ENCODE results near the gene MATCAP1. TPM values are rescaled to one million over a fixed set of nuclear protein-coding genes. Genes with fewer than 3 reads are reported as not detected.

MATCAP1 gene
- polyA plus RNA-seq, 1 of the 3 experiments (the other 2 are of a cell fraction), result 68.5 TPM

GRCh38 chr16:67194260-67194659, 10.5 kb upstream of the MATCAP1 start (continued):
- TF ChIP-seq CHD2 (IDR thresholded peaks at IDR 0.05; ENCODE audit: low read length, partially characterized antibody), result no peak

GRCh38 chr16:67193536-67193935, 9.8 kb upstream of the MATCAP1 start:
- H3K9ac ChIP-seq, result peak overlapping the region; percentile 98
- POLR2A ChIA-PET, result interaction anchor here (0.6 to 2.9 kb wide), 6 partner anchors 8 to 219 kb away, joined by 3 to 8 read pairs (median 4); partner anchors contain the start of gene TMEM208
- TF ChIP-seq SIN3A (IDR thresholded peaks at IDR 0.05; ENCODE audit: borderline replicate concordance, low read depth, low read length), result no peak
- no peak for TF ChIP-seq POLR2AphosphoS5 (IDR thresholded peaks at IDR 0.05; ENCODE audit: low read depth, low read length)
- no peak for TF ChIP-seq RAD21 (IDR thresholded peaks at IDR 0.05; ENCODE audit: low read length)
- no peak for TF ChIP-seq GATA2 (CRISPR knock-in tag; IDR thresholded peaks at IDR 0.05)
- no peak for TF ChIP-seq YY1 (IDR thresholded peaks at IDR 0.05; ENCODE audit: low read depth)
- no peak for TF ChIP-seq MAX (IDR thresholded peaks at IDR 0.05; ENCODE audit: low read depth)
- no peak for TF ChIP-seq TCF12 (IDR thresholded peaks at IDR 0.05)
- TF ChIP-seq TAF1 (IDR thresholded peaks at IDR 0.05; ENCODE audit: borderline replicate concordance, low read depth, low read length), result no peak
- TF ChIP-seq CHD2 (IDR thresholded peaks at IDR 0.05; ENCODE audit: low read length, partially characterized antibody), result no peak
- TF ChIP-seq MEF2A (IDR thresholded peaks at IDR 0.05; ENCODE audit: borderline replicate concordance, low read depth), result no peak
- TF ChIP-seq FOSL2 (IDR thresholded peaks at IDR 0.05; ENCODE audit: borderline replicate concordance, low read depth), result no peak
- no peak for TF ChIP-seq SMC3 (IDR thresholded peaks at IDR 0.05; ENCODE audit: low read depth, low read length)
- no peak for TF ChIP-seq GABPA (IDR thresholded peaks at IDR 0.05; ENCODE audit: low read depth)
- TF ChIP-seq FOXJ3 (CRISPR knock-in tag; IDR thresholded peaks at IDR 0.05), result no peak
- peaks cover 21% of the 10 kb centered on the region for H4K20me1 ChIP-seq (ENCODE audit: insufficient read depth)
- H3K9me2 ChIP-seq, result no peaks in the 10 kb centered on the region
- peak overlapping the region; percentile 96 to 99 for H3K4me3 ChIP-seq (ENCODE audit: low read depth in 2 of 2, low read length in 1 of 2)
- H3K9me3 ChIP-seq, result no peaks in the 10 kb centered on the region
- peaks cover 8 to 25% of the 10 kb centered on the region in 2 experiments; a peak in 3 of 4 replicates for H3K4me1 ChIP-seq (ENCODE audit: control insufficient read depth in 1 of 2, insufficient read depth in 2 of 2, low read depth in 1 of 2, low read length in 1 of 2)
- no peak overlapping the region for H2AFZ ChIP-seq (ENCODE audit: low read depth)
- H3K36me3 ChIP-seq (replicated peaks in 1 of 2; ENCODE audit: control insufficient read depth in 1 of 2, insufficient read depth in 2 of 2, low read length in 1 of 2), result peaks cover 30 to 54% of the 10 kb centered on the region in 2 experiments
- DNase-seq, result no peak
- H3F3A ChIP-seq (replicated peaks; ENCODE audit: insufficient read depth), result peaks cover 31% of the 10 kb centered on the region
- CTCF ChIA-PET, result interaction anchor here (0.9 to 1.8 kb wide), 7 partner anchors 8 to 235 kb away, joined by 3 to 8 read pairs (median 3); partner anchors contain the start of gene TMEM208
- H3K27ac ChIP-seq (ENCODE audit: low read depth in 2 of 2, low read length in 1 of 2), result peak overlapping the region; percentile 29 to 76; a peak in 2 of 4 replicates
- H3K4me2 ChIP-seq, result peak overlapping the region; percentile 100
- H3K79me2 ChIP-seq (ENCODE audit: insufficient read depth), result peaks cover 50% of the 10 kb centered on the region
- H3K27me3 ChIP-seq (ENCODE audit: insufficient read depth), result no peaks in the 10 kb centered on the region

- peak overlapping the region; percentile 100 for H3K4me2 ChIP-seq
- peaks cover 29 to 48% of the 10 kb centered on the region in 2 experiments for H3K36me3 ChIP-seq (replicated peaks in 1 of 2; ENCODE audit: control insufficient read depth in 1 of 2, insufficient read depth in 2 of 2, low read length in 1 of 2)
- DNase-seq, result peak; percentile 44
- peaks cover 21% of the 10 kb centered on the region for H4K20me1 ChIP-seq (ENCODE audit: insufficient read depth)
- peak overlapping the region; percentile 76 to 80; a peak in 2 of 4 replicates for H3K27ac ChIP-seq (ENCODE audit: low read depth in 2 of 2, low read length in 1 of 2)
- H3F3A ChIP-seq (replicated peaks; ENCODE audit: insufficient read depth), result peaks cover 28% of the 10 kb centered on the region
- peak overlapping the region; percentile 98 for H3K9ac ChIP-seq
- no peaks in the 10 kb centered on the region for H3K27me3 ChIP-seq (ENCODE audit: insufficient read depth)
- peaks cover 8 to 25% of the 10 kb centered on the region in 2 experiments; a peak in 3 of 4 replicates for H3K4me1 ChIP-seq (ENCODE audit: control insufficient read depth in 1 of 2, insufficient read depth in 2 of 2, low read depth in 1 of 2, low read length in 1 of 2)
- 4% methylated on average over 14 of the region's 17 CpGs for WGBS (ENCODE audit: low lambda C conversion rate)
- peak overlapping the region; percentile 96 to 99 for H3K4me3 ChIP-seq (ENCODE audit: low read depth in 2 of 2, low read length in 1 of 2)
- no peaks in the 10 kb centered on the region for H3K9me3 ChIP-seq
- CTCF ChIA-PET, result interaction anchor here (0.6 to 1.4 kb wide), 9 partner anchors 16 to 369 kb away, joined by 3 to 4 read pairs (median 3); partner anchors contain the start of genes CTCF, NOL3 and TMEM208
- POLR2A ChIA-PET, result interaction anchor here (0.6 to 2.9 kb wide), 8 partner anchors 9 to 220 kb away, joined by 3 to 8 read pairs (median 4); partner anchors contain the start of genes NOL3 and TMEM208
- H2AFZ ChIP-seq (ENCODE audit: low read depth), result no peak overlapping the region
- peaks cover 50% of the 10 kb centered on the region for H3K79me2 ChIP-seq (ENCODE audit: insufficient read depth)
- no peaks in the 10 kb centered on the region for H3K9me2 ChIP-seq
- TF ChIP-seq RXRA (IDR thresholded peaks at IDR 0.05; ENCODE audit: borderline replicate concordance, low read depth) (no peak), TEAD4 (IDR thresholded peaks at IDR 0.05; ENCODE audit: borderline replicate concordance, insufficient read depth) (no peak), REST (IDR thresholded peaks at IDR 0.05; ENCODE audit: low read depth, low read length) (no peak), POLR2AphosphoS5 (IDR thresholded peaks at IDR 0.05; ENCODE audit: low read depth, low read length) (no peak), USF1 (IDR thresholded peaks at IDR 0.05; ENCODE audit: borderline replicate concordance, low read depth) (no peak), EP300 (IDR thresholded peaks at IDR 0.05; ENCODE audit: borderline replicate concordance in 1 of 2, low read depth in 1 of 2, low read length in 1 of 2) (no peak), NFIC (IDR thresholded peaks at IDR 0.05; ENCODE audit: borderline replicate concordance) (no peak)
Measured at GRCh38 chr16:67192781-67193361, 9.1 kb upstream of the MATCAP1 start.

Data from SK-N-SH (cell line).